ENCODE measurements around the gene BLTP3A.
"Not testable (repeated sequence)": the region's sequence is repeated elsewhere in the genome, so short reads cannot be mapped to it uniquely, and the experiment has no call there.

- not testable (repeated sequence) for TF ChIP-seq POLR2A (IDR thresholded peaks at IDR 0.05)
- peak; percentile 25 to 81 (median 29) for TF ChIP-seq CTCF (IDR thresholded peaks at IDR 0.05)
Measured at GRCh38 chr6:34756513-34756856, 35.4 kb upstream of the BLTP3A start.

Data from body of pancreas (tissue), 4 donors.